Right hindlimb (tissue), 1 donor: ENCODE data around the gene PTH1R.
A peak's percentile ranks its signal among the peaks of the same experiment; 100 is the strongest.

Source experiments
- DNase-seq: peaks from one replicate; pipeline ENCODE4 v3.0.0-alpha.2; 2018

The PTH1R gene

GRCh38 chr3:46934072-46934471, 56.6 kb downstream of the PTH1R start:
- DNase-seq = no peak

- peak; percentile 52 for DNase-seq
These were observed 57.1 kb downstream of the PTH1R start for GRCh38 chr3:46934498-46935167.

GRCh38 chr3:46935168-46935858, 57.8 kb downstream of the PTH1R start:
- peak; percentile 83 for DNase-seq

GRCh38 chr3:46935989-46936558, 58.6 kb downstream of the PTH1R start:
- DNase-seq = no peak

- DNase-seq = no peak
These were observed 59.3 kb downstream of the PTH1R start for GRCh38 chr3:46936733-46937250.

GRCh38 chr3:46938118-46938517, 60.6 kb downstream of the PTH1R start:
- no peak for DNase-seq

GRCh38 chr3:46939578-46940445, 62.3 kb downstream of the PTH1R start:
- no peak for DNase-seq

- no peak for DNase-seq
These were observed 64.6 kb downstream of the PTH1R start for GRCh38 chr3:46942076-46942475.

GRCh38 chr3:46942481-46943236, 65.1 kb downstream of the PTH1R start:
- no peak for DNase-seq

- DNase-seq = no peak
These were observed 66.0 kb downstream of the PTH1R start for GRCh38 chr3:46943237-46944187.

- DNase-seq = no peak
These were observed 66.7 kb downstream of the PTH1R start for GRCh38 chr3:46944191-46944590.

- no peak for DNase-seq
These were observed 68.9 kb downstream of the PTH1R start for GRCh38 chr3:46946416-46946815.

- DNase-seq = no peak
These were observed 69.5 kb downstream of the PTH1R start for GRCh38 chr3:46946856-46947545.

- no peak for DNase-seq
These were observed 70.0 kb downstream of the PTH1R start for GRCh38 chr3:46947546-46947901.

- no peak for DNase-seq
These were observed 70.7 kb downstream of the PTH1R start for GRCh38 chr3:46947981-46948791.

GRCh38 chr3:46948830-46949671, 71.5 kb downstream of the PTH1R start:
- no peak for DNase-seq

- DNase-seq = no peak
These were observed 72.7 kb downstream of the PTH1R start for GRCh38 chr3:46950177-46950576.

GRCh38 chr3:46950650-46951241, 73.2 kb downstream of the PTH1R start:
- no peak for DNase-seq
